Fibroblast of lung (primary cell): ENCODE measurements around the gene PRKACG. TPM values are rescaled to one million over a fixed set of nuclear protein-coding genes. Genes with fewer than 3 reads are reported as not detected.

Source experiments
- DNase-seq, 2 donors: peaks; one replicate each; pipeline versions ENCODE4 v3.0.0 to v3.0.0-alpha.2; 2010; ENCODE audit warnings: low read depth in 2 of 2
- H2AFZ ChIP-seq: 2 replicates; pipeline ENCODE4 v1.5.1; 2012; ENCODE audit warnings: low read length, control low read depth, inconsistent platforms
- H3K27ac ChIP-seq: 2 replicates; pipeline ENCODE4 v1.5.1; 2011; ENCODE audit warnings: low read length, control low read depth; ENCODE audit not compliant: insufficient read depth
- H3K27me3 ChIP-seq: 2 replicates; pipeline ENCODE4 v1.5.1; 2011; ENCODE audit warnings: mild to moderate bottlenecking, low read length; ENCODE audit not compliant: control insufficient read depth, insufficient read depth
- H3K36me3 ChIP-seq: 2 replicates; pipeline ENCODE4 v1.5.1; 2011; ENCODE audit warnings: low read length; ENCODE audit not compliant: control insufficient read depth, insufficient read depth
- H3K4me1 ChIP-seq: 2 replicates; pipeline ENCODE4 v1.5.1; 2011; ENCODE audit warnings: low read length; ENCODE audit not compliant: control insufficient read depth, insufficient read depth; ENCODE audit errors: extremely low read depth
- H3K4me2 ChIP-seq: 2 replicates; pipeline ENCODE4 v1.5.1; 2011; ENCODE audit warnings: low read length, control low read depth; ENCODE audit not compliant: insufficient read depth; ENCODE audit errors: extremely low read depth
- H3K4me3 ChIP-seq, 4 experiments: fragments of 200-600 bp in 1 of 4; sonication (generic) in 1 of 4; replicated peaks in 1 of 4; 2 replicates each; pipeline ENCODE4 v1.5.1; 2011 to 2016; ENCODE audit warnings: low read length in 4 of 4, low read depth in 3 of 4, mild to moderate bottlenecking in 3 of 4, control low read depth in 2 of 4, inconsistent platforms in 1 of 4, mixed read lengths in 1 of 4; ENCODE audit not compliant: insufficient read depth in 1 of 4; ENCODE audit errors: control extremely low read depth in 1 of 4
- H3K79me2 ChIP-seq: 2 replicates; pipeline ENCODE4 v1.5.1; 2012; ENCODE audit warnings: mild to moderate bottlenecking, low read length, inconsistent platforms; ENCODE audit not compliant: control insufficient read depth, insufficient read depth
- H3K9ac ChIP-seq: 2 replicates; pipeline ENCODE4 v1.5.1; 2011; ENCODE audit warnings: mild to moderate bottlenecking, low read length, control low read depth; ENCODE audit not compliant: insufficient read depth
- H3K9me3 ChIP-seq: 2 replicates; pipeline ENCODE4 v1.5.1; 2012; ENCODE audit warnings: low read depth, low read length; ENCODE audit not compliant: control insufficient read depth, insufficient read depth
- H4K20me1 ChIP-seq: 2 replicates; pipeline ENCODE4 v1.5.1; 2011; ENCODE audit warnings: low read length; ENCODE audit not compliant: control insufficient read depth, insufficient read depth; ENCODE audit errors: extremely low read depth
- CTCF ChIP-seq, 2 donors: IDR thresholded peaks in 1 of 2; conservative IDR thresholded peaks in 1 of 2; 1 replicate in 1 of 2; 2 replicates in 1 of 2; pipeline ENCODE4 v1.5.1; 2011 to 2012; ENCODE audit warnings: low read length in 2 of 2, control low read depth in 1 of 2, inconsistent platforms in 1 of 2, low read depth in 1 of 2, mild to moderate bottlenecking in 1 of 2
- EZH2 ChIP-seq: IDR thresholded peaks from 2 replicates; pipeline ENCODE4 v1.5.1; 2012; ENCODE audit warnings: low read length, control low read depth, mild to moderate bottlenecking; ENCODE audit errors: missing control alignments
- polyA plus RNA-seq, 2 donors: library from polyadenylated mRNA; depleted of rRNA in 1 of 2; stranded (reverse) in 1 of 2; unstranded in 1 of 2; fragments of >200 nt; gene quantifications; 2 replicates each; pipeline ENCODE4 v1.2.1, GENCODE V29; 2011 to 2012; ENCODE audit warnings: missing spikeins in 1 of 2
- total RNA-seq: library from RNA; depleted of rRNA; stranded (reverse); fragments of >200 nt; gene quantifications from 2 replicates; pipeline ENCODE4 v1.2.1, GENCODE V29; 2014

The PRKACG gene
- total and polyA plus RNA-seq, 2 donors (not counting 1 experiment from before 2014, with no cell fraction given), result not detected

- Histone ChIP-seq H3K36me3 (no peaks in the 10 kb centered on the region), H3K27me3 (no peaks in the 10 kb centered on the region), H3K4me1 (no peaks in the 10 kb centered on the region), H3K27ac (no peak overlapping the region), H3K79me2 (no peaks in the 10 kb centered on the region), H3K4me3 (no peak overlapping the region), H2AFZ (no peak overlapping the region), H4K20me1 (no peaks in the 10 kb centered on the region), H3K4me2 (no peak overlapping the region), H3K9ac (no peak overlapping the region), H3K9me3 (no peaks in the 10 kb centered on the region)
- no peak for TF ChIP-seq CTCF (conservative IDR thresholded peaks at IDR 0.05 in 1 of 2, IDR thresholded peaks at IDR 0.05 in 1 of 2; ENCODE audit: low read depth in 1 of 2, low read length in 2 of 2)
- TF ChIP-seq EZH2, result no peak
- no peak for DNase-seq
Measured at GRCh38 chr9:68964765-68965164, 49.1 kb downstream of the PRKACG start.

- H3K79me2 ChIP-seq, result no peaks in the 10 kb centered on the region
- no peak for DNase-seq
- no peaks in the 10 kb centered on the region for H3K27me3 ChIP-seq
- H3K9ac ChIP-seq, result no peak overlapping the region
- H3K4me2 ChIP-seq, result no peak overlapping the region
- no peaks in the 10 kb centered on the region for H3K9me3 ChIP-seq
- no peaks in the 10 kb centered on the region for H3K36me3 ChIP-seq
- H2AFZ ChIP-seq, result no peak overlapping the region
- H3K4me3 ChIP-seq, result no peak overlapping the region
- H3K27ac ChIP-seq, result no peak overlapping the region
- H3K4me1 ChIP-seq, result no peaks in the 10 kb centered on the region
- H4K20me1 ChIP-seq, result no peaks in the 10 kb centered on the region
- TF ChIP-seq CTCF (conservative IDR thresholded peaks at IDR 0.05 in 1 of 2, IDR thresholded peaks at IDR 0.05 in 1 of 2; ENCODE audit: low read depth in 1 of 2, low read length in 2 of 2) (no peak), EZH2 (no peak)
Measured at GRCh38 chr9:68964102-68964541, 49.8 kb downstream of the PRKACG start.

- Histone ChIP-seq H3K4me1 (no peaks in the 10 kb centered on the region), H2AFZ (no peak overlapping the region), H3K9ac (no peak overlapping the region), H3K4me3 (no peak overlapping the region), H3K27ac (no peak overlapping the region), H3K36me3 (no peaks in the 10 kb centered on the region), H4K20me1 (no peaks in the 10 kb centered on the region), H3K9me3 (no peaks in the 10 kb centered on the region), H3K79me2 (no peaks in the 10 kb centered on the region), H3K27me3 (no peaks in the 10 kb centered on the region), H3K4me2 (no peak overlapping the region)
- no peak for DNase-seq
- TF ChIP-seq EZH2 (no peak), CTCF (conservative IDR thresholded peaks at IDR 0.05 in 1 of 2, IDR thresholded peaks at IDR 0.05 in 1 of 2; ENCODE audit: low read depth in 1 of 2, low read length in 2 of 2) (no peak)
Measured at GRCh38 chr9:68963416-68963815, 50.5 kb downstream of the PRKACG start.

Other genes starting within 250 kb of the PRKACG start
- 0.99 and 1.0 TPM in 2 replicates for gene FXN, start 21.6 kb upstream of the PRKACG start, total RNA-seq
- gene FXN, start 21.6 kb upstream of the PRKACG start, polyA plus RNA-seq, result 21.6 and 29.3 TPM in 2 replicates
- 36.5 and 41.1 TPM in 2 replicates for gene TJP2, start 160.2 kb upstream of the PRKACG start, total RNA-seq
- 25.9 and 40.8 TPM in 2 replicates for gene TJP2, start 160.2 kb upstream of the PRKACG start, polyA plus RNA-seq